Measurements from ENCODE around the gene ANKRD24. TPM values are rescaled to one million over a fixed set of nuclear protein-coding genes. Genes with fewer than 3 reads are reported as not detected.

Gene ANKRD24
- 2.4 and 4.4 TPM in 2 replicates for total RNA-seq

GRCh38 chr19:4182084-4182810 lies at the start of gene ANKRD24, which contains the start of gene SIRT6:
TSS of gene ANKRD24 (plus strand) at chr19:4182689. CDS start at chr19:4186426, 3,737 bp downstream.
TSS of gene SIRT6 (minus strand) at chr19:4182563. CDS start at chr19:4182539, 24 bp downstream.

GRCh38 chr19:4229179-4229931 lies 46.9 kb downstream of the ANKRD24 start, which contains the start of gene EBI3:
TSS of gene EBI3 (plus strand) at chr19:4229523. CDS start at chr19:4229551, 28 bp downstream.

GRCh38 chr19:4246767-4247593 lies 64.5 kb downstream of the ANKRD24 start, which contains the start of gene YJU2:
TSS of gene YJU2 (plus strand) at chr19:4247080. CDS start at chr19:4247147, 67 bp downstream.

Other genes starting within 250 kb of the ANKRD24 start
- gene NMRK2, start 249.6 kb upstream of the ANKRD24 start, total RNA-seq: not detected in 2 replicates
- 105 and 154 TPM in 2 replicates for gene DAPK3, start 211.6 kb upstream of the ANKRD24 start, total RNA-seq
- gene EEF2, start 197.2 kb upstream of the ANKRD24 start, total RNA-seq: 2,991 and 4,523 TPM in 2 replicates
- 9.8 and 13.6 TPM in 2 replicates for gene PIAS4, start 175.0 kb upstream of the ANKRD24 start, total RNA-seq
- 13.1 and 17.9 TPM in 2 replicates for gene ZBTB7A, start 115.8 kb upstream of the ANKRD24 start, total RNA-seq
- gene MAP2K2, start 58.6 kb upstream of the ANKRD24 start, total RNA-seq: 192 and 263 TPM in 2 replicates
- gene CREB3L3, start 29.1 kb upstream of the ANKRD24 start, total RNA-seq: under 0.01 TPM in 1 of 2 replicates, not detected in the other
- gene SIRT6, start 126 bp upstream of the ANKRD24 start, total RNA-seq: 11.6 and 12.1 TPM in 2 replicates
- gene EBI3, start 46.8 kb downstream of the ANKRD24 start, total RNA-seq: 0.16 TPM in 1 of 2 replicates, not detected in the other
- gene YJU2, start 64.4 kb downstream of the ANKRD24 start, total RNA-seq: 12.9 and 16.4 TPM in 2 replicates
- gene SHD, start 96.6 kb downstream of the ANKRD24 start, total RNA-seq: not detected in 2 replicates
- not detected in 2 replicates for gene TMIGD2, start 119.7 kb downstream of the ANKRD24 start, total RNA-seq
- 11.3 and 14.9 TPM in 2 replicates for gene FSD1, start 121.9 kb downstream of the ANKRD24 start, total RNA-seq
- gene STAP2, start 156.1 kb downstream of the ANKRD24 start, total RNA-seq: 6.6 and 6.7 TPM in 2 replicates
- gene MPND, start 160.9 kb downstream of the ANKRD24 start, total RNA-seq: 8.2 and 8.8 TPM in 2 replicates
- gene SH3GL1, start 217.9 kb downstream of the ANKRD24 start, total RNA-seq: 25.2 and 31.7 TPM in 2 replicates
- 3.7 and 6.0 TPM in 2 replicates for gene CHAF1A, start 220.0 kb downstream of the ANKRD24 start, total RNA-seq

Measured in bronchial smooth muscle cell (primary cell).